GM19238 (cell line): Measurements from ENCODE around the gene CDX1.

Source experiments
- DNase-seq: peaks from one replicate; pipeline ENCODE4 v3.0.0; 2011; ENCODE audit warnings: low spot score; ENCODE audit not compliant: insufficient read length

The CDX1 gene

GRCh38 chr5:150182774-150183173 lies 16.2 kb downstream of the CDX1 start:
- DNase-seq = no peak

GRCh38 chr5:150183436-150183835 lies 16.9 kb downstream of the CDX1 start:
- DNase-seq = no peak

GRCh38 chr5:150184006-150184405 lies 17.4 kb downstream of the CDX1 start:
- DNase-seq = no peak

- DNase-seq = no peak
These were observed 18.7 kb downstream of the CDX1 start for GRCh38 chr5:150184990-150185912.

- DNase-seq = no peak
These were observed 19.6 kb downstream of the CDX1 start for GRCh38 chr5:150186137-150186536.

- no peak for DNase-seq
These were observed 20.3 kb downstream of the CDX1 start for GRCh38 chr5:150186897-150187296.

- no peak for DNase-seq
These were observed 21.7 kb downstream of the CDX1 start for GRCh38 chr5:150188146-150188842.

- DNase-seq = no peak
These were observed 22.7 kb downstream of the CDX1 start for GRCh38 chr5:150189326-150189725.

GRCh38 chr5:150189728-150190502 lies 23.3 kb downstream of the CDX1 start, which contains the start of gene SLC6A7:
Gene SLC6A7, plus strand, starts transcription at chr5:150190062. Its CDS starts 266 bp downstream, at chr5:150190328.
- DNase-seq = no peak

- DNase-seq = no peak
These were observed 24.0 kb downstream of the CDX1 start for GRCh38 chr5:150190503-150190979.

- DNase-seq = no peak
These were observed 24.4 kb downstream of the CDX1 start for GRCh38 chr5:150190987-150191386.

GRCh38 chr5:150192462-150192861 lies 25.9 kb downstream of the CDX1 start:
- no peak for DNase-seq

- no peak for DNase-seq
These were observed 29.3 kb downstream of the CDX1 start for GRCh38 chr5:150195736-150196485.

GRCh38 chr5:150196514-150196913 lies 29.9 kb downstream of the CDX1 start:
- no peak for DNase-seq

GRCh38 chr5:150196986-150197385 lies 30.4 kb downstream of the CDX1 start:
- DNase-seq = no peak

GRCh38 chr5:150197476-150197875 lies 30.9 kb downstream of the CDX1 start:
- DNase-seq = no peak

- DNase-seq = no peak
These were observed 35.9 kb downstream of the CDX1 start for GRCh38 chr5:150202501-150202900.

- DNase-seq = no peak
These were observed 37.4 kb downstream of the CDX1 start for GRCh38 chr5:150203832-150204589.

- DNase-seq = no peak
These were observed 38.0 kb downstream of the CDX1 start for GRCh38 chr5:150204590-150204960.

GRCh38 chr5:150206098-150206778 lies 39.7 kb downstream of the CDX1 start:
- DNase-seq = no peak
